Thyroid gland (tissue), 4 donors: ENCODE results near the gene SCG3.

Experiments
- CTCF ChIP-seq, 6 experiments: fragments of 200-600 bp in 3 of 6; fragments of 450-650 bp in 3 of 6; sonication (generic) in 3 of 6; IDR thresholded peaks; one replicate each; pipeline ENCODE4 v1.5.1; 2016 to 2019; ENCODE audit warnings: antibody characterized with exemption in 6 of 6, mild to moderate bottlenecking in 2 of 6, inconsistent platforms in 1 of 6, moderate library complexity in 1 of 6
- POLR2A ChIP-seq, 2 donors: fragments of 450-650 bp; IDR thresholded peaks; one replicate each; pipeline ENCODE4 v1.6.1; 2017; ENCODE audit warnings: antibody characterized with exemption in 2 of 2, mild to moderate bottlenecking in 2 of 2, moderate library complexity in 1 of 2

DNA sequence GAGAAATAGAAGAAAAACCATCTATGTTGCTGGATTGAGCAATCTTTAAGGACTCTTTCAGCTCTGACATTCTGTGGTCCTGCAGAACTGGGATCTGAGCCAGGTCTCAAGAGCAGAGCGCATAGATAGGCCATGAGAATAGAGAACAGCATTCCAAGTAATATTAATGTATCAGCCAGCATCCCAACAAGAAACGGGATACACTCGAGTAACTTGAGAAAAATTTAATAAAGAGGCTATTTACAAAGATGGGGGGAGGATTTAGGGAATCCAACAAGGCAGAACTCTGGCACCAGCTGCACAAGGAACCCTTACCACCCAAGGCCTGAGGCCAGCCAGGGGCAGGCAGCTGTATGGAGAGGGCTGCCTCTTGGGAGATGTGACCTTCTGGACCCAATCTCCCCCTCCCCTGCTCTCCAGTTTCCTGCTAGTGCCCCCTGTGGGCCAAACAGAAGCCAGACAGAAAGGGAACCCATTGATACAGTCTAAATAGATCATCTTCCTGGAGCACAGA lies 78.3 kb downstream of the SCG3 start:
- TF ChIP-seq CTCF (IDR thresholded peaks at IDR 0.05): peak in 1 of 6 experiments; percentile 5
- no peak for TF ChIP-seq POLR2A (IDR thresholded peaks at IDR 0.05)
